ENCODE data around the gene ARHGAP18. TPM values are rescaled to one million over a fixed set of nuclear protein-coding genes. Genes with fewer than 3 reads are reported as not detected.

The ARHGAP18 gene
- total RNA-seq, 6 experiments from 2014 or later: 70.8 to 81.2 (median 76.0) TPM

DNA sequence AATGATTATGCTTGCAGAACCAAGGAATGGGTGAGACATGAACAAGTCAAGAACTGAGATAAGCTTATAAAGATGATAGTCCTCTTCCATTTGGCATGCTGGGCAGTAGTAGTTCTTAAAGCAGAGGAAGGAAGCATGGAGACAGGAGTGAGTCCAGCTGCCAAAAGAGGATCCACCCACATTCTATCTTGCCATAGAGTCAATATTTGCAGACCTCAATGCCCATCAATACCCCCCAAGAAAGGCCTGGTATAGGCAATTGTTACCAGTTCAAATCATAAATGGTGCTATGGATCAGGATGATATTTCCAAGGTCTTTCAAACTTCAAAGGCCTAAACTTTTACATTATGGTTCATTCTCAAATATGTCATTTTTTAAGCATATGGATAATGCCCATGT is 4.8 kb downstream of the ARHGAP18 start:
- H3K27ac Mint-ChIP-seq: peak overlapping the region; percentile 58
- no peak for DNase-seq
- peak overlapping the region; percentile 13 for H3K4me3 Mint-ChIP-seq
- H3K4me1 Mint-ChIP-seq (ENCODE audit: low read depth): peaks cover 72% of the 10 kb centered on the region
- TF ChIP-seq, protein P1, sequence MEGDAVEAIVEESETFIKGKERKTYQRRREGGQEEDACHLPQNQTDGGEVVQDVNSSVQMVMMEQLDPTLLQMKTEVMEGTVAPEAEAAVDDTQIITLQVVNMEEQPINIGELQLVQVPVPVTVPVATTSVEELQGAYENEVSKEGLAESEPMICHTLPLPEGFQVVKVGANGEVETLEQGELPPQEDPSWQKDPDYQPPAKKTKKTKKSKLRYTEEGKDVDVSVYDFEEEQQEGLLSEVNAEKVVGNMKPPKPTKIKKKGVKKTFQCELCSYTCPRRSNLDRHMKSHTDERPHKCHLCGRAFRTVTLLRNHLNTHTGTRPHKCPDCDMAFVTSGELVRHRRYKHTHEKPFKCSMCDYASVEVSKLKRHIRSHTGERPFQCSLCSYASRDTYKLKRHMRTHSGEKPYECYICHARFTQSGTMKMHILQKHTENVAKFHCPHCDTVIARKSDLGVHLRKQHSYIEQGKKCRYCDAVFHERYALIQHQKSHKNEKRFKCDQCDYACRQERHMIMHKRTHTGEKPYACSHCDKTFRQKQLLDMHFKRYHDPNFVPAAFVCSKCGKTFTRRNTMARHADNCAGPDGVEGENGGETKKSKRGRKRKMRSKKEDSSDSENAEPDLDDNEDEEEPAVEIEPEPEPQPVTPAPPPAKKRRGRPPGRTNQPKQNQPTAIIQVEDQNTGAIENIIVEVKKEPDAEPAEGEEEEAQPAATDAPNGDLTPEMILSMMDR (IDR thresholded peaks at IDR 0.05): no peak
- H3K9me3 Mint-ChIP-seq: no peaks in the 10 kb centered on the region
- peaks cover 65% of the 10 kb centered on the region for H3K36me3 Mint-ChIP-seq (ENCODE audit: low read depth)
- peaks cover 4% of the 10 kb centered on the region; the same call in 1 of the 2 replicates for H3K27me3 Mint-ChIP-seq (ENCODE audit: insufficient read depth)

DNA sequence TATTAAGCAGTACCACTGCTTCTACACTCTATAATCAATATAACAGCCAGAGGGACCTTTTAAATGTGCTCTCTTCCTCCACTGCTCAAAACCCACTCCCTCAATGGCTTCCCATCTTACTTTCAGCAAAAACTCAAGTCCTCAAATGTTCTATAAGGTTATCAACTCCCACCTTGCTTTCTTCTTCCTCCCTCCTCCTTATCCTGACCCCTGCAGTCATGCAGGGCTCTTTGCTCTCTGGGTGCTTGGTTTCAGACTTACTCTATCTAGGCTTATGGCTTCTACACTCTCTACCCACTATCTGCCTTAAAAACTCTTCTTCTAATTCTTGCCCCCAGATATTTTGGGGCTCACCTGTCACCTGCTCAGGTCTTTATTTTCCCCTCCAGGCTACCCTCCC is 5.3 kb downstream of the ARHGAP18 start:
- Mint-ChIP-seq H3K4me3 (peak overlapping the region; percentile 13), H3K27me3 (ENCODE audit: insufficient read depth) (peaks cover 4% of the 10 kb centered on the region; the same call in 1 of the 2 replicates), H3K4me1 (ENCODE audit: low read depth) (peaks cover 77% of the 10 kb centered on the region), H3K9me3 (no peaks in the 10 kb centered on the region), H3K27ac (peak overlapping the region; percentile 58), H3K36me3 (ENCODE audit: low read depth) (peaks cover 62% of the 10 kb centered on the region)
- no peak for DNase-seq
- TF ChIP-seq, protein P1 (IDR thresholded peaks at IDR 0.05): no peak

DNA sequence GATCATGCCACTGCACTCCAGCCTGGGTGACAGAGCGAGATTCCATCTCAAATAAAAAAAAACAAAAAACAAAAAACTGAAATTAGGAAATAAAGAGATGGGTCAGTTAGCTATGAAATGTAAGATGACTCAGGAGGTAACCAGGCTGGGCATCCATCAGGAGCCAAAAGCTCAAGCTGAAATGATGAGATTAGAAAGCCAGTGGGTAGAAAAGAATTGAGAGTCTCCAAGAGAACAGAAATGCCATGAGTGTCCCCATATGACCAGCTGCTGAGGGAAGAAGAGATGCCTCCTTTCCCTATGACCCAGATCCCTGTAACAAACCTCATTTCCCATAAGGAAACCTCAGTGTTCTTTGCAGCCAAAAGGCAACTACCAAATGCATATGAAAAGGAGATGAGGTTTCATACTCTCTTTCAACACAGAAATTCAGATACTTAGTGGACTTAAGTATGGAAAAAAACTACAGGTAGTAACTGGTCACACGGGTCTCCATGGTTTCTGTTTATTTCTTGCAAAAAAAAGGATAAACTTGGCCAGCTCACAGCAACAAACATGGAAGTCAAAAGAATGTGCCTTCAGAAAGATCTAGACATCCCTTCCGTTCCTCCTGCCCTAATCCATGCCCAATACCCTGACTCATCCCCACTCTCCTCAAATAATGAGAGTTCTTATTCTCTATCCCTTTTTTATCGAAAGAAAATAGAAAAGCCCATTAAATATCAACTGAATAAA is 8.1 kb downstream of the ARHGAP18 start:
- peak; percentile 73 for DNase-seq
- Mint-ChIP-seq H3K9me3 (no peaks in the 10 kb centered on the region), H3K27ac (peak overlapping the region; percentile 85), H3K4me3 (peak overlapping the region; percentile 46), H3K36me3 (ENCODE audit: low read depth) (peaks cover 57% of the 10 kb centered on the region), H3K4me1 (ENCODE audit: low read depth) (peaks cover 91% of the 10 kb centered on the region), H3K27me3 (ENCODE audit: insufficient read depth) (peaks cover 2% of the 10 kb centered on the region; the same call in 1 of the 2 replicates)
- TF ChIP-seq, protein P1 (IDR thresholded peaks at IDR 0.05): no peak

DNA sequence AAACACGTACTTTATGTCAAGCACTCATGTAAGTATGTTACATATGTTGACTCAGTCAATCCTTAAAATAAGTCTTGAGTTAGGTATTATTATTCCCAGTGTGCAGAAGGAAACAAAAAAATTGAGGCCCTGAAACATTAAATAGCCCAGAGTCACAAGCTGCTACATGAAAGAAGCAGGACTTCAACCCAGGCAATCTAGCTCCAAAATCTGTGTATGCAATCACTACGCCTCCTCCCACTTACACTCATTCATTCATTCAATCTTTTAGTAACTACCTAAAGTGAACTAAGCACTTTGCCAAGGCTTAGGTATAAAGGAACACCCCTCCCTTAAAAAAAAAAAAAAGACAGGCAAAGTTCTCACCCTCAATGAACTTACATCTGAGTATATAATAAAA is 9.3 kb downstream of the ARHGAP18 start:
- peaks cover 52% of the 10 kb centered on the region for H3K36me3 Mint-ChIP-seq (ENCODE audit: low read depth)
- TF ChIP-seq, protein P1 (IDR thresholded peaks at IDR 0.05): no peak
- DNase-seq: no peak
- H3K4me3 Mint-ChIP-seq: peak overlapping the region; percentile 46
- peaks cover 2% of the 10 kb centered on the region for H3K27me3 Mint-ChIP-seq (ENCODE audit: insufficient read depth)
- peaks cover 94% of the 10 kb centered on the region for H3K4me1 Mint-ChIP-seq (ENCODE audit: low read depth)
- H3K9me3 Mint-ChIP-seq: no peaks in the 10 kb centered on the region
- peak overlapping the region; percentile 85 for H3K27ac Mint-ChIP-seq

DNA sequence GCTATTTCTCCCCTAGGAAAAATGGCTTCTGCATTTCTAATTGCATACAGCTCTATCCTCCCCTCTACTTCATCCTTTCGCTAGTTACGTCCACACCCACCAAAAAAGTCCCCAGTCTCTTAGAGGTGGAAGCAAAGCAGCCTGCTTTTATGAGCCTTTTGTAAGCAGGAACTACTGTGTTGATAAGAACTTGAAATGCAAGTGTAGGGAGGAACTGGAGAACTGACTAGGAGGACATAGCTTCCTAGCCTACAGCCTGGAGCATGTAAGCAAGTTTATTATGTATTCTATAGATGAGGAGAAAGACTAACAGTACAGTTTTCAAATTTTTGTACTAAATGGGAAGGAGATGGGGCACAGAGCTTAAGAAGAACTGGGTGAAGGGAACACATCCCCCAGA is 10.3 kb downstream of the ARHGAP18 start:
- H3K27ac Mint-ChIP-seq: peak overlapping the region; percentile 60
- H3K9me3 Mint-ChIP-seq: no peaks in the 10 kb centered on the region
- TF ChIP-seq, protein P1 (IDR thresholded peaks at IDR 0.05): no peak
- peaks cover 93% of the 10 kb centered on the region for H3K4me1 Mint-ChIP-seq (ENCODE audit: low read depth)
- H3K36me3 Mint-ChIP-seq (ENCODE audit: low read depth): peaks cover 42% of the 10 kb centered on the region
- DNase-seq: no peak
- H3K4me3 Mint-ChIP-seq: peak overlapping the region; percentile 8; the same call in 1 of the 2 replicates
- H3K27me3 Mint-ChIP-seq (ENCODE audit: insufficient read depth): peaks cover 1% of the 10 kb centered on the region
